K562 (cell line): ENCODE measurements around the gene ADAR. TPM values are rescaled to one million over a fixed set of nuclear protein-coding genes. Genes with fewer than 3 reads are reported as not detected.

Experiments
- ATAC-seq: fragments of 200-7000 bp; cut with Tn5 transposase; 3 replicates; pipeline ENCODE4 v1.9.1; 2020; ENCODE audit warnings: moderate library complexity
- BruUV-seq: library from RNA; stranded (reverse); fragments of 400-500 nt; replicated peaks from 2 replicates; lab custom pipeline; 2021; lab: Mats Ljungman, UMichigan
- CTCF ChIA-PET: fragments of 300-600 bp; formaldehyde crosslinking; extraction: SDS; loops from one replicate; lab custom pipeline; 2021; ENCODE audit warnings: low intra/inter-chr PET ratio; lab: Yijun Ruan, JAX
- POLR2A ChIA-PET: fragments of 300-600, 350-650 bp; sonication (Branson Sonifier 250); formaldehyde crosslinking; extraction: SDS; loops from one replicate; lab custom pipeline; 2021; ENCODE audit warnings: antibody characterized with exemption, inconsistent platforms; lab: Yijun Ruan, JAX
- DNase-seq, 4 experiments: peaks; one replicate each; pipeline versions ENCODE4 v3.0.0 to v3.0.0-alpha.2; 2011 to 2018; ENCODE audit warnings: low spot score in 3 of 4, mixed read lengths in 3 of 4; ENCODE audit errors: extremely low read depth in 1 of 4
- FAIRE-seq: peaks from 2 replicates; lab custom pipeline; 2011; peaks lifted over from hg19 to GRCh38; lab: Jason Lieb, UNC
- H2AFZ ChIP-seq: 2 replicates; pipeline ENCODE4 v1.6.0; 2011; ENCODE audit warnings: low read depth, low read length, control low read depth, inconsistent platforms
- H3K27ac ChIP-seq: fragments of 200-600 bp; 3 replicates; pipeline ENCODE4 v1.8.0; 2011; ENCODE audit warnings: low read depth, mild to moderate bottlenecking, control low read depth, inconsistent platforms, low read length, moderate library complexity, mixed read lengths; ENCODE audit errors: extremely low read depth
- H3K27me3 ChIP-seq, 2 experiments: fragments of 300-600 bp in 1 of 2; 2 replicates in 1 of 2; 3 replicates in 1 of 2; pipeline versions ENCODE4 v1.6.0 to v1.8.0; 2011; ENCODE audit warnings: inconsistent platforms in 2 of 2, low read length in 2 of 2, mild to moderate bottlenecking in 1 of 2, mixed read lengths in 1 of 2, moderate library complexity in 1 of 2; ENCODE audit not compliant: control insufficient read depth in 2 of 2, insufficient read depth in 2 of 2
- H3K36me3 ChIP-seq: fragments of 300-600 bp; 3 replicates; pipeline ENCODE4 v1.8.0; 2011; ENCODE audit warnings: mild to moderate bottlenecking, low read length, inconsistent platforms; ENCODE audit not compliant: control insufficient read depth, insufficient read depth
- H3K4me1 ChIP-seq, 2 experiments: fragments of 200-600 bp in 1 of 2; replicated peaks in 1 of 2; 2 replicates in 1 of 2; 3 replicates in 1 of 2; pipeline versions ENCODE4 v1.5.1 to v1.8.0; 2011; ENCODE audit warnings: inconsistent platforms in 2 of 2, low read length in 2 of 2, mild to moderate bottlenecking in 1 of 2, mixed read lengths in 1 of 2, moderate library complexity in 1 of 2; ENCODE audit not compliant: control insufficient read depth in 2 of 2, insufficient read depth in 2 of 2
- H3K4me2 ChIP-seq: 2 replicates; pipeline ENCODE4 v1.6.1; 2011; ENCODE audit warnings: low read length, control low read depth, inconsistent platforms, mixed read lengths; ENCODE audit not compliant: insufficient read depth
- H3K4me3 ChIP-seq: fragments of 200-600 bp; sonication (generic), shearing (Covaris generic); 2 replicates; pipeline ENCODE4 v1.5.1; 2016; ENCODE audit warnings: control low read depth, inconsistent platforms
- H3K79me2 ChIP-seq: fragments of 200-600 bp; 3 replicates; pipeline ENCODE4 v1.8.0; 2011; ENCODE audit warnings: low read length, inconsistent platforms; ENCODE audit not compliant: control insufficient read depth, insufficient read depth
- H3K9ac ChIP-seq, 2 experiments: 2 replicates each; pipeline versions ENCODE4 v1.6.0 to v1.6.1; 2011; ENCODE audit warnings: low read depth in 2 of 2, low read length in 2 of 2, control low read depth in 1 of 2, inconsistent platforms in 1 of 2, mild to moderate bottlenecking in 1 of 2, mixed read lengths in 1 of 2; ENCODE audit not compliant: insufficient read depth in 1 of 2
- H3K9me1 ChIP-seq: one replicate; pipeline ENCODE4 v1.6.0; 2011; ENCODE audit warnings: inconsistent platforms, mild to moderate bottlenecking, low read length, moderate library complexity; ENCODE audit not compliant: control insufficient read depth, insufficient read depth
- H3K9me3 ChIP-seq: replicated peaks from 2 replicates; pipeline ENCODE4 v1.5.1; 2011; ENCODE audit warnings: low read depth, low read length, inconsistent platforms; ENCODE audit not compliant: control insufficient read depth, insufficient read depth
- H4K20me1 ChIP-seq: replicated peaks from 2 replicates; pipeline ENCODE4 v1.6.1; 2011; ENCODE audit warnings: low read length, inconsistent platforms, mixed read lengths; ENCODE audit not compliant: control insufficient read depth, insufficient read depth
- CEBPB ChIP-seq: fragments of 450-650 bp; IDR thresholded peaks from 2 replicates; pipeline ENCODE4 v1.6.1; 2016; ENCODE audit warnings: missing genetic modification characterization, missing compliant biosample characterization
- CEBPG ChIP-seq, 3 experiments: fragments of 200-800 bp in 1 of 3; sonication (Bioruptor generic) in 1 of 3; sonication (generic) in 1 of 3; formaldehyde crosslinking in 1 of 3; IDR thresholded peaks in 2 of 3; conservative IDR thresholded peaks in 1 of 3; 2 replicates each; pipeline versions ENCODE4 v1.6.1 to v1.8.0; 2016 to 2022; ENCODE audit warnings: missing compliant biosample characterization in 2 of 3, missing genetic modification characterization in 2 of 3, mild to moderate bottlenecking in 1 of 3, missing genetic modification reagents in 1 of 3
- FOXJ2 ChIP-seq: fragments of 200-800 bp; sonication (Bioruptor generic); IDR thresholded peaks from 2 replicates; pipeline ENCODE4 v1.6.1; 2016; ENCODE audit warnings: missing genetic modification characterization, missing compliant biosample characterization
- RUNX1 ChIP-seq: sonication (generic); IDR thresholded peaks from 2 replicates; pipeline ENCODE4 v1.6.1; 2016; ENCODE audit warnings: antibody characterized with exemption, low read depth
- ZSCAN32 ChIP-seq: fragments of 450-650 bp; formaldehyde crosslinking; IDR thresholded peaks from 2 replicates; pipeline ENCODE4 v1.4.0; 2020; ENCODE audit warnings: mild to moderate bottlenecking, moderate library complexity
- in situ Hi-C: fragments of 300-500 bp; cut with MboI; formaldehyde crosslinking; loops from 4 replicates; pipeline ENCODE4 v1.15.0; 2018; ENCODE audit warnings: inconsistent platforms, mixed read lengths
- intact Hi-C: fragments of 100-400 bp; cut with micrococcal nuclease; formaldehyde crosslinking; loops from 2 replicates; pipeline ENCODE4 v1.14.2; 2022
- polyA plus RNA-seq, 8 experiments: library from polyadenylated mRNA; depleted of rRNA in 4 of 8; stranded (reverse) in 5 of 8; unstranded in 3 of 8; fragments of >200 nt; fragmentation: Nextera tagmentation in 2 of 8; fragmentation: Illumina TruSeq in 1 of 8; extraction: Ambion mirVana in 2 of 8; extraction: Trizol in 1 of 8; gene quantifications; 2 replicates each; pipeline versions ENCODE4 v1.2.1 to v1.2.3, GENCODE V29; 2011 to 2014; ENCODE audit warnings: inconsistent platforms in 1 of 8, missing spikeins in 1 of 8
- total RNA-seq, 7 experiments: library from RNA; depleted of rRNA in 6 of 7; stranded (reverse); fragments of >200 nt in 6 of 7; fragmentation: Illumina TruSeq in 2 of 7; extraction: Trizol in 2 of 7; gene quantifications; 2 replicates each; pipeline versions ENCODE4 v1.2.1 to v1.2.3, GENCODE V29; 2011 to 2021; ENCODE audit warnings: low replicate concordance in 1 of 7
- TF ChIP-seq, protein P1 (sequence below), 2 experiments: fragments of 450-650 bp in 1 of 2; sonication (generic) in 1 of 2; formaldehyde crosslinking in 1 of 2; IDR thresholded peaks in 1 of 2; conservative IDR thresholded peaks in 1 of 2; 2 replicates each; pipeline versions ENCODE4 v1.6.1 to v1.8.1; 2016 to 2023; ENCODE audit warnings: mild to moderate bottlenecking in 2 of 2, moderate library complexity in 2 of 2, inconsistent platforms in 1 of 2, missing genetic modification reagents in 1 of 2

Gene ADAR
- total and polyA plus RNA-seq, 9 of the 15 experiments (the other 6 are each of a cell fraction or from before 2014, with no cell fraction given), result 30.1 to 123 (median 60.2) TPM

DNA sequence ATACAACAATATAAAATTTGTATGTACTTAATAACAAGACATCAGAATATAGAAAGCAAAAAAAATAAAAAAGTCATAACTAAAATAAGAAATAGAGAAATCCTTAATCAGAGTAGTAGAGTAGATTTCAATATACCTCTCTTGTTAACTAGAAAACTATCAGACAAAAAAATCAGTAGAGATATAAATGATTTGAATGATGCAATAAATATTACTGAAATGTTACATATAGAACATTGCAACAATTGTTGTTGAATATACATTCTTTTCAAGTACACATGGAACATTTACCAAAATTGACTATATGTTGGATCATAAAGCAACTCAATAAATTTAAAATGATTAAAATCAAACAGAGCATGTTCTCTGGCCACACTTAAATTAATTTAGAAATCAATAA lies 31.9 kb upstream of the ADAR start:
- 0 out of 2 replicates have a peak, but pooled peaks have one; percentile 53 for TF ChIP-seq ZSCAN32 (CRISPR knock-in tag)
- peak; percentile 52; the same call in 1 of the 2 replicates for TF ChIP-seq CEBPB (tag)
- TF ChIP-seq FOXJ2 (tag), result no peak
- no peak for TF ChIP-seq RUNX1
- TF ChIP-seq, protein P1, sequence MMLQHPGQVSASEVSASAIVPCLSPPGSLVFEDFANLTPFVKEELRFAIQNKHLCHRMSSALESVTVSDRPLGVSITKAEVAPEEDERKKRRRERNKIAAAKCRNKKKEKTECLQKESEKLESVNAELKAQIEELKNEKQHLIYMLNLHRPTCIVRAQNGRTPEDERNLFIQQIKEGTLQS (IDR thresholded peaks at IDR 0.05), result peak; percentile 54; the same call in 1 of the 2 replicates
- TF ChIP-seq, protein P1 (CRISPR knock-in tag; conservative IDR thresholded peaks at IDR 0.05), result no peak
- TF ChIP-seq CEBPG (CRISPR knock-in tag; IDR thresholded peaks at IDR 0.05), result no peak
- peak; percentile 46 to 86; a peak in 3 of 4 replicates for TF ChIP-seq CEBPG (tag; conservative IDR thresholded peaks at IDR 0.05 in 1 of 2, IDR thresholded peaks at IDR 0.05 in 1 of 2)
- TF ChIP-seq, all 486 proteins: peak for 4
- Histone ChIP-seq H3K9me1 (no peaks in the 10 kb centered on the region), H4K20me1 (no peaks in the 10 kb centered on the region), H3K4me1 (no peaks in the 10 kb centered on the region), H3K4me3 (no peak overlapping the region), H3K9me3 (no peaks in the 10 kb centered on the region), H3K9ac (no peak overlapping the region), H3K27ac (no peak overlapping the region), H3K36me3 (no peaks in the 10 kb centered on the region), H3K4me2 (no peak overlapping the region), H3K79me2 (no peaks in the 10 kb centered on the region), H2AFZ (no peak overlapping the region), H3K27me3 (no peaks in the 10 kb centered on the region)
- ChIA-PET CTCF (no interaction called here), POLR2A (no interaction called here)
- in situ Hi-C loops, result no loop called here
- intact Hi-C loops, result no loop called here
- BruUV-seq, result no TSS peak
- DNase-seq (no peak), FAIRE-seq (no peak), ATAC-seq (no peak)
